ENCODE results near the gene TRIM64. TPM values are rescaled to one million over a fixed set of nuclear protein-coding genes. Genes with fewer than 3 reads are reported as not detected.

TRIM64 gene, protein sequence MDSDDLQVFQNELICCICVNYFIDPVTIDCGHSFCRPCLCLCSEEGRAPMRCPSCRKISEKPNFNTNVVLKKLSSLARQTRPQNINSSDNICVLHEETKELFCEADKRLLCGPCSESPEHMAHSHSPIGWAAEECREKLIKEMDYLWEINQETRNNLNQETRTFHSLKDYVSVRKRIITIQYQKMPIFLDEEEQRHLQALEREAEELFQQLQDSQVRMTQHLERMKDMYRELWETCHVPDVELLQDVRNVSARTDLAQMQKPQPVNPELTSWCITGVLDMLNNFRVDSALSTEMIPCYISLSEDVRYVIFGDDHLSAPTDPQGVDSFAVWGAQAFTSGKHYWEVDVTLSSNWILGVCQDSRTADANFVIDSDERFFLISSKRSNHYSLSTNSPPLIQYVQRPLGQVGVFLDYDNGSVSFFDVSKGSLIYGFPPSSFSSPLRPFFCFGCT
- not detected in 2 replicates for total RNA-seq

DNA sequence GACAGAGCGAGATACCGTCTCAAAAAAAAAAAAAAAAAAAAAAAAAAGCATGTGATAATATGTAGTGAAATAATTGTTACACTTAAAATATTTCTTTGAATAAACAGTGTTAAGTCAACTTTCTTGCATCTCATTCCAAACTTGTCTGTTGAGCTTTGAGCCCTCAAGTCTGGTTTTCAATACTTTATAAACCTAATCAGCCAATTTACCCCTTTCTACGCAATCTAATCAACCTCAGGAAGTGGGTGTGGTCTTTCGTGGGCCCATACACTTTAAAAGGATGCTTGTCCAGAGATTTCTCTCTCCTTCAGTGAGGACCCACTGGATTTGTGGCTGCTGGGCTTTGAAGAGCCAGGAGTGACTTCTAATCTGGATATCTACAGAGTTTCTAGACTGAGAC lies at the start of gene TRIM64:
TSS of gene TRIM64 (plus strand) at position 301 of the 400 bp plus-strand sequence. CDS start 2,467 bp downstream, outside the sequence.

DNA sequence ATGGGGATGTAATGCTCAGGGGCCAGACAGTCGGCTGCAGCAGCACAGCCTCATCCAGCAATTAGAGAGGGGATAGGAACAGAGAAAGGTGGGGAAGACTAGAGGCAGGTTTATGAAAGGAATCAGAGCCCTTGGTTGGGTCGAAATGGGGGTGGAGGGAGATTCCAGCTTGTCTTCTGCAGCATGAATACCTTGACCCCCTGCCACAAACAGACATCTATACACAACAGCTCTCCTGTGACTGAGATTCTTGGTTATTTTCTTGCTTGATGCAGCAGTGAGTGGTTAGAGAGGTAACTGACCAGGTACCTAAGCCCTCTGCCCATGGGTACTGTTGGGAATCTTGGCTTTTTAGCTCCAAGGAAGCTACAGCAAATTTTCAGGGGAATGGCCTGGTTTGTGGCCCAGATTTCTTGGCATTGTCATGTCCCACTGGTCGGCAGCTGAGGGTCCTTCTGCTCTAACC lies 43.6 kb upstream of the TRIM64 start, which contains the start of gene TRIM49D1:
TSS of gene TRIM49D1 (minus strand) at position 51 of the 466 bp plus-strand sequence. CDS start 4,535 bp downstream, outside the sequence.

DNA sequence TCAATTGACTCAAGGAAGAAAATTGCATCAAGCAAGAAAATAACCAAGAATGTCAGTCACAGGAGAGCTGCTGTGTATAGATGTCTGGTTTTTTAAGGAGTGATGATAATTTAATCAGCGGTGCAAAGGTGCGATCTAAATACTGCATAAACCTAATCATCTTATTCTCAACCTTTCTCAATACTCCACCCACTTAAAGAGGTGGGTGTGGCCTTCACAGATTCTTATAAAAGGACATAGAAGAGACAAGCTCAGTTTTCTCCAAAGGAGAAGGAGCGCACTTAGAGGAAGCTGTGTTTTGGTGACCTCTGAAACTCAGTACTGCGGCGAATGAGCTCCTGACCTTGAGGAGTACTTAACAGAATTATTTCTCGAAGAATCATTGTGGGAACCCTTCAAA lies 42.1 kb upstream of the TRIM64 start, which contains the start of gene TRIM49D2:
TSS of gene TRIM49D2 (plus strand) at position 301 of the 400 bp plus-strand sequence. CDS start 2,698 bp downstream, outside the sequence.

Small RNA genes lying within 50 kb of the gene (small RNA-seq; reads per million reads assigned to genes)
- gene AP004607.1: not detected

Other genes starting within 250 kb of the TRIM64 start
- not detected in 2 replicates for gene TRIM49, start 157.5 kb upstream of the TRIM64 start, total RNA-seq
- not detected in 2 replicates for gene TRIM64B, start 87.5 kb upstream of the TRIM64 start, total RNA-seq
- gene TRIM49D1, start 43.8 kb upstream of the TRIM64 start, total RNA-seq: not detected in 2 replicates
- not detected in 2 replicates for gene TRIM49D2, start 42.0 kb upstream of the TRIM64 start, total RNA-seq
- not detected in 2 replicates for gene TRIM49C, start 65.1 kb downstream of the TRIM64 start, total RNA-seq
- gene UBTFL1, start 119.9 kb downstream of the TRIM64 start, total RNA-seq: not detected in 2 replicates
- gene NAALAD2, start 168.6 kb downstream of the TRIM64 start, total RNA-seq: 7.4 and 10.9 TPM in 2 replicates